Measurements from ENCODE around the gene TSPYL4.

Gene TSPYL4

DNA sequence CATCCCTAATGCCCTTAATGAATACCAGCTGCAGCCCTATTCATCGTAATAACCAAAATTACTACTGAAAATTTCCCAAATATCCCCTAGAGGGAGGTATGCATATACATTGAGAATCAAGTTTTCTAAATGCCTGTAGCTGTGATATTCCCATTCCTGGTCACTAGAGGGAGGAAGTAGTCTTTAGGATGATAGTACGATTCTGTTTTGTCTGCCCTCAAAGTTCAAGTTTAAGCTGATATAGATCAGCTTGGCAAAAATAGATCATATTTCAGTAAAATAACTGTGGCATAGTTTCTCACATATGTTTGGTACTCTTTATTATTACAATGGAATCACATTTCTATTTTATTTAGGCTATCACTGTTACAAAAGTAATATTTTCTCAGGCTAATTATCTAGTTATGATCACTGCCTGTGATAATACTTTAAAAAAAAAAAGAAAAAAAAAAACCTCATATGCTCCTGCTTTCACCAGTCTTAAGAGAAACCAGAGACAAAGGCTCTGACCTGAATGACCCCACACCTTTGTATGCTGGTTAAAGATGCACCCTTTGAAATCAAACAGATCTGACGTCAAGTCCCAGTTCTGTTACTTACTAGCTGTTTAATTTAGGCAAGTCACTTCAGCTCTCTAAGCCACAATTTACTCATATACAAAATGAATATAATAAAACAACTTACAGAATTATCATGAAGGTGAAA lies 14.9 kb upstream of the TSPYL4 start:
- no peak for DNase-seq (ENCODE audit: low read depth)

GRCh38 chr6:116267836-116268588 lies 14.1 kb upstream of the TSPYL4 start:
- DNase-seq (ENCODE audit: low read depth) = no peak

- no peak for DNase-seq (ENCODE audit: low read depth)
Observed at GRCh38 chr6:116266803-116267202, 12.9 kb upstream of the TSPYL4 start.

- DNase-seq (ENCODE audit: low read depth) = no peak
Observed at GRCh38 chr6:116265041-116265829, 11.4 kb upstream of the TSPYL4 start.

- no peak for DNase-seq (ENCODE audit: low read depth)
Observed at GRCh38 chr6:116263353-116263752, 9.5 kb upstream of the TSPYL4 start.

DNA sequence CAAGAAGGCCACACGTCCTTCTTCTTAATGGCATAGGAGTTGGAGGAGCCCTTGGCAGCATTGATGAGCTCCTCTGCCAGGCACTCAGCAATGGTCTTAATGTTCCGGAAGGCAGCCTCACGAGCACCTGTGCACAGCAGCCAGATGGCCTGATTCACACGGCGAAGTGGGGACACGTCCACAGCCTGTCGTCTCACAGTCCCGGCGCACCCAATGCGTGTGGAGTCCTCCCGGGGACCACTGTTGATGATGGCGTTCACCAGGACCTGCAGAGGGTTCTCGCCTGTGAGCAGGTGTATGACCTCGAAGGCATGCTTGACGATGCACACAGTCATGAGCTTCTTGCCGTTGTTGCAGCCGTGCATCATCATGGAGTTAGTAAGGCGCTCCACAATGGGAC lies 4.6 kb upstream of the TSPYL4 start:
- DNase-seq (ENCODE audit: low read depth) = no peak

DNA sequence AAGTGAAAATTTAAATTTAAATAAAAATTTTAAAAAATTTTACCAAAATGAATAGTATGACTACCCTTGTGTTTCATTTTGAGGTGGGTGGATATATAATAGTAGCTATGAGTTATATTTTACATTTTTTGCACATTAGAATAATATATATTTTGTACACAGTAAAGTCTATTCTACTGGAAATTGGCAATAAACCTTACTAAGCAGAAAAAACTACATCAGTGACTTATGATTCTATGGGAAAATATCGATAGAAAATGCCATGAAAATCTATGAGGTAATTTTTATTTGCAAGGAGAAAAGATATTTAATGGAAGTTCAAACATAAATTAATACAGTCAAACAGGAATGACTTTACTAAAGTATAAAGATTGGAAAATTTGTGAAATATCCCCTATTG lies 2.8 kb upstream of the TSPYL4 start:
- DNase-seq (ENCODE audit: low read depth) = no peak

DNA sequence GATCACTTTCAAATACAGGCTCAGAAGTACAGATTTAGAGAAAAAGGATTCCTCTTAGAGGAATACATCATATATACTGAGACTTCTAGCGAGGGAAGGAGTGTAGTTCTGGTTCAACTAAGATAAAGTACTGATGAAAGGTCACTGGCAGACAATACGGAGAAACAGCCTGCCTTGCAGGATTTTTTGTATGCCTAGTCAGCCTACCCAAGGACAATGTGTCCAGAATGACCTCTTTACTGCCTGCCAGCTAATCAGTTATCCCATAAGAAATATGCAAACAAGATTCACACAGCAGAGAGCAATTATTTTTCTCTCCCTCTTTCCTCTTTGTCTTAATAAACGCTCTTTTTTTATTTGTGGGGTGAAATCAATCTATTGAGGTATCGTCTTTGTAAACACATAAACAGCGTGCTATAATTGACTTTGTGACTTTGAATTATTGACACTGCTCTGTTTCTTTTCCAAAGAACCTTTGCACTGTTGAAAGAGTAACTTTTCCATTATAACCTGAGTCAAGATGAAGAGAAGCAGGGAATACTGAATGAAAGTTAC lies 1.4 kb upstream of the TSPYL4 start:
- DNase-seq (ENCODE audit: low read depth) = no peak

- DNase-seq (ENCODE audit: low read depth) = no peak
Observed at GRCh38 chr6:116254297-116255056, 602 bp upstream of the TSPYL4 start.

- DNase-seq (ENCODE audit: low read depth) = no peak
Observed at GRCh38 chr6:116253188-116253504, 729 bp downstream of the TSPYL4 start.

- DNase-seq (ENCODE audit: low read depth) = no peak
Observed at GRCh38 chr6:116251568-116252384, 2.1 kb downstream of the TSPYL4 start.

- DNase-seq (ENCODE audit: low read depth) = no peak
Observed at GRCh38 chr6:116248577-116248976, 5.3 kb downstream of the TSPYL4 start.

- DNase-seq (ENCODE audit: low read depth) = no peak
Observed at GRCh38 chr6:116247285-116247684, 6.6 kb downstream of the TSPYL4 start.

GRCh38 chr6:116246089-116246488 lies 7.8 kb downstream of the TSPYL4 start:
- no peak for DNase-seq (ENCODE audit: low read depth)

GRCh38 chr6:116244284-116244683 lies 9.6 kb downstream of the TSPYL4 start:
- no peak for DNase-seq (ENCODE audit: low read depth)

- no peak for DNase-seq (ENCODE audit: low read depth)
Observed at GRCh38 chr6:116239856-116240255, 14.0 kb downstream of the TSPYL4 start.

DNA sequence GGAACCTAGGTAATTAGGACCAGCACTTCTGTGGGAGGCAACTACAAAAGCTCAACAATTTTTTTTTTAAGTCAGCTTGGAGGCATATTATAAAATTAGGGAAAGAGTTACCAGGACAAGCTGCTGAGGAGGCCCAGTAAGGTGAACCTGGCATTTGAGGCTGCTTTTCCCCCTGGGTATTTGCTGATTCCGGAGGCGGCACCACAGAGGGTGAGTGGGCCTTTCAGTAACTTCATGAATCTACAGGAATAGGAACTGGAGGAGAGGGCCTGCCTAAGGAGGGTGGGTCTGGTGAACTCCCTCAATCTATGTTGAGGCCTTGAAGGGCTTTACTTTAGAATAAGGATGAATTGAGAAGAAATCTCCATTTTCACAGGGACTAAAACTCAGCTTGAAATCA lies 14.6 kb downstream of the TSPYL4 start:
- no peak for DNase-seq (ENCODE audit: low read depth)

- no peak for DNase-seq (ENCODE audit: low read depth)
Observed at GRCh38 chr6:116238083-116238482, 15.8 kb downstream of the TSPYL4 start.

DNA sequence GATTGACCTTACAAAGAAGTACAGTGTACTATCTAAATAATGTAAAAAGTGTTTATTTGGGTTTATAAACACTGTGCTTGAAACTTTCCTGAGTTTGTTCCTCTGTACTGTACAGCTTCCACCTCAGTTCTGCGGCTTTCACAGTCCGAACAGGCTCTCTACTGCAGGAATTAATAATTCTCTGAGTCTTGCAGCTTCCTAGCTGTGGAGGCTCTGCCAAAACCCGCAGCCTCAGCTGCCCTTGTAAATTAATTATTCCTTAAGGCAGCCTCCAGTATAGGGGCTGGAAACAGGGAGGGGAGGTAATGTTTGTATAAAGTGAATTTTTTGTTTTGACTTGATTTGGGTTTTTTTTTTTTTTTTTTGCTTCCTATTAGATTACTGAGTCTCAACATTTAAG lies 19.2 kb downstream of the TSPYL4 start:
- DNase-seq (ENCODE audit: low read depth) = no peak

GRCh38 chr6:116229287-116229913 lies 24.5 kb downstream of the TSPYL4 start:
- no peak for DNase-seq (ENCODE audit: low read depth)

DNA sequence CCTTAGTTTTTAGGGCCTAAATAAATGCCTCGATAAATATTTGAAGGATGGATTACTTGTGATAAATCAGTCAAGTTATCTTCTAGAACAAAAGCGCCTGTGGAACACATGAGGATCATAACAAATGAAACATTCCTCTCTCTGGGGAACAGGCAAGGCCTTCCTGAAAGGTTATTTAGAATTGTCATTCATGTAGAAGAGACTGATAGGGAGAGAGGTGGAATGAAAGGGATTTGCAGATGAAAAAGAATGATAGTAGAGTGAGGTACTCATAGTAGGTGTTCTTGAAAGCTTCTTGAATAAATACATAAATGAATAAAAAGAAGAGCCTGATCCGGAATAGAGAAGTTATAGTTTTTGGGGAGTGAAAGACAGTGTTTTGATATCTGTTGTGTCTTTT lies 30.5 kb downstream of the TSPYL4 start:
- no peak for DNase-seq (ENCODE audit: low read depth)

All from stimulated activated CD8-positive, alpha-beta memory T cell treated with anti-CD3 and anti-CD28 coated beads, Interleukin-15, amount 100 ng/mL, for 24 hours (primary cell).